AG20443 (cell line): ENCODE results near the gene NCAM2.

Experiments
- DNase-seq: peaks from one replicate; pipeline ENCODE4 v3.0.0; 2012; ENCODE audit warnings: low spot score, mixed read lengths

Gene NCAM2

GRCh38 chr21:21216047-21216446 is 217.8 kb downstream of the NCAM2 start:
- no peak for DNase-seq

DNA sequence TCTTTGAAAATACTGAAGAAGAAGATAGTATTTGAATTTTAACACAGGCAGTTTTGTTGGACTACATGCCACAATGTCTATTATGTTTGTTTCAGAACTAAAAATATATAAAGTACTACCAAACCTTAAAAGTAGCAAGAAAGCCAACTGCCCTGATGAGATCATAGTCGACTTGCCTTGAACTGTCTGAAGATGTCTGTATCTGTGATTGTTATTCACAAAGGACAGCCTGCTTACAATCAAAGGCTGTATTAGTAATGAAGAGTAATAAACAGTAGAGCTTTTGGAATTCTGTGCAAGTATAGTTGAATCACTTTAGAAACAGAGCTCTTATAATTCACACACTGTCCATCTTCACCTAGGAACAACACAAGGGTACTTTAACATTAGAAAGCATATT is 228.3 kb downstream of the NCAM2 start:
- no peak for DNase-seq

- no peak for DNase-seq
Observed at GRCh38 chr21:21230672-21231071, 232.5 kb downstream of the NCAM2 start.

DNA sequence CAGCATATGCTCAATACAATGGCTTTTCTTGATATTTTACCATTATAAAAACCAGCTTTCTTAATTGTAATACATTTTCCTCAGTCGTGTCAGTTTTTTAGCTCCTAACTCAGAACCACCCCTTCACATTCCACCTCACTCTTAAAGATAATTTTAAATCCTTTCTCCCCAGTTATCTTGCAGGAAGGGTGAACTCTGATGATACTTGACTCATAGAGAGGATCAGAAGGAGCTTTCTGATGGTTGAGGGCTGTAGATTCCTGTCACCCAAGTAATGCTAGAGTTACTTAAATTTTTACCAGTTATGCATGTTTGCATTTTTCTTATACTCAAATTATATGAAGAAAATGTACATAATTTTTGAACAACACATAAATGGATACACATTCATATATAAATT is 233.7 kb downstream of the NCAM2 start:
- no peak for DNase-seq

DNA sequence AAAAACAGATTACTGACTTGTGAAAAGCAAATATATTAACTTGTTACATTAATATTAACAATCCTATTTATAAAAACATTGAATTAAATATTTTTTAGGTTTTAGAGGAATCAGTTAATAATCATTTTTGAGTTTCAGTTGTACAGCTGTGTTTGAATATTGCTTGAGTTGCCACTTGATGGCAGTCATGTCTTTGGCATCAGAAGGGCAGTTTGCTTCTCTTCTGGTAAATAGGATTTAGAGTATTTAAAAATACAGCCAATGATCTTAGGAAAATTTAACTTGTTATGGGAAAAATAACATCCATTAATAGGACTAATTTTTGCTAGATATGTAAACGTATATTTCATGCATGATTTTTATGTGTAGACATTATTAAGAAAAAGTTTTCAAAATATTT is 234.1 kb downstream of the NCAM2 start:
- DNase-seq: peak; percentile 18

GRCh38 chr21:21233051-21233450 is 234.8 kb downstream of the NCAM2 start:
- no peak for DNase-seq

DNA sequence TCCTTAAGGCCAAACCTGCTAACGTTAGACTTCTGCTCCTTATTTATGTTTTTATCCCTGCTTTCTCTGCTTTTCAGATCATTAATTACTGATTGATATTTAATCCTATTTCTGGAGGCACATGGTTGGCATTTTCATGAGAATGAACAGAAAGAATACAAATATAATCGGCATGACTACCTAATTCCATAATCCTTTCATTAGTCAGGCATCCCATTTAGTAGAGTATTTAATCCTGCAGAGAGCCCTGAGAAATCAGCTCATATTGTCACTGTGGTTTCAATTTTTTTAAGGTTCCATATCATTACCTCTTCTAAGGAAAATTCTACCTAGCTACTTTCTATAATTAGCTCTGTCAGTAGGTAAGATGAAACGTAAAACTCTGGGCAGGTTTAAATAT is 238.8 kb downstream of the NCAM2 start:
- no peak for DNase-seq

DNA sequence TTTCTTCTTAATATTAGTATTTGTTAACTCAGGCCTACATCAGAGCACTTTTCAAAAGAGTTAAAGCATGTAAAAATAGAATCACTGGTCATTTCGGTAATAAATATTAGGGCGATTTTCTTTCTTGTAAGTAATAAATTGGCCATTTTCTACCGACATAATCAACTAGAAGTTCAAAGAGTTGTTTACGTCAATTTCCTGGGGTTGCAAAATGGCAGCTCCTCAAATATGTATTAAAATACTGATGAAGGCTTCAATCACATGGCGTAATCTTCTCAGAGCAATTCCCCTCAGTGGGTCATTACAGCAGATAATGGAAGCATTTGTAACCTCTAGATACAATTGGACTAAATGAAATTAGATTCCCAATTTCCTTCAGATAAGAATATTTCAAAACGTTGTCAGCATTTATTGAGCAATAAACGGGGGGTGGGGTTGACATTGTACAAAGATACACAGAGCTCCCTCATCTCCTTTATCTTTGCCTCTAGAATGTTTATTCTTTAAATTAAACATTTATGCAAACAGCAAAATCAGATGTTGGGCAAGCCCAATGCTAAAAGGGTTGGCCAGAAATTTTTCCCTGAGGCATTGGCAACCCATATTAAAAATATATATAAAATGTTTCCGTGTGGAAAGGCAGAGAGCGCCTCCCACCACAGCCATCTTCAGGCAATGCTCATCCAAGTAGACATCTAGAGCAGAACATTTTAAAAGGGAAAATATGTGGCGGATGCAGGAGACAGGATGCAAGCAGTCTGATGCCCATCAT is 240.6 kb downstream of the NCAM2 start:
- no peak for DNase-seq

- no peak for DNase-seq
Observed at GRCh38 chr21:21241391-21241790, 243.2 kb downstream of the NCAM2 start.

DNA sequence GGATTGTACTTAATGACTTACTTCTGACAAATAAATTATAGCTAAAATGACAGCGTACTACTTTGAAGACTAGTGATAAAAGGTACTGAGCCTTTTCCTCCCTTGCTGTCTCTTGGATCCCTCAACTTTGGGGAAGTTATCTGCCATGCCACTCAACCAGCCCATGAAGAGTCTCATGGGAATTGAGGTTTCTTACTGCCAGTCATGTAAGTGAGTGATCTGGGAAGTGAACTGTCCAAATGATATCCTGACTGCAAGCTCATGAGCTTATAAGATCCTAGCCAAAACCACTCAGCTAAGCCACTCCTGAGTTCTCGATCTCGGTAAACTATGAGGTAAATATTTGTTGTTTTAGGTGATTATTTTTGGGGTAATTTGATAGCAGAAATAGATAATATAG is 247.8 kb downstream of the NCAM2 start:
- no peak for DNase-seq

GRCh38 chr21:21247424-21247823 is 249.2 kb downstream of the NCAM2 start:
- no peak for DNase-seq

DNA sequence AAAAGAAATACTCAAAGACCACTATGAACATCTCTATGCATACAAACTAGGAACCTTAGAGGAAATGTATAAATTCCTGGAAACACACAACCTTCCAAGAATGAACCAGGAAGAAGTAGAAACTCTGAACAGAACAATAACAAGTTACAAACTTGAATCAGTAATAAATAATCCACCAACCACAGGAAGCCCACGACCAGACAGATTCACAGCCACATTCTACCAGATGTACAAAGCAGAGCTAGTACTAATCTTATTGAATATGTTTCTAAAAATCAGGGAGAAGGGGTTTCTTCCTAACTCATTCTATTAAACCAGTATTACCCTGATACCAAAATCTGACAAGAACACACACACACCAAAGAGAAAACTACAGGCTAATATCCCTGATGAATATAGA is 263.8 kb downstream of the NCAM2 start:
- no peak for DNase-seq

GRCh38 chr21:21268061-21268471 is 269.9 kb downstream of the NCAM2 start:
- no peak for DNase-seq

DNA sequence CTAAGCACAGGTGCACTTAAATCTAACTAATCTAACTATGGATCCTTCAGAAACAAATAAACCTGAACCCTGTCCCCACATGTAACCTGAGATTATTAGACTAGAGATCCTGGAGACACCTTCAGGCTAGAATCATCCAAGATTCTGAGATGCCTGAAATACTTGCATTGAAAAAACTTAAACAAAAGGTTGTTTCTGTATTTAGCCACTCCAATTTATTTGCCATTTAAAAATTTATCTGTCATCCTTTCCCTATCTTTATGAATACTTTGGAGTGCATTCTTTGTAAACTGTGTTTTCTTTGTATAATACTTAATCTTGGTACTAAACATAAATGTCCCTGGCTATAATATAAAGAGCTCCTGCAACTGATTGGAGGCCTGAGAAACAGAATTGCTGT is 270.7 kb downstream of the NCAM2 start:
- no peak for DNase-seq

GRCh38 chr21:21279193-21279901 is 281.1 kb downstream of the NCAM2 start:
- no peak for DNase-seq

GRCh38 chr21:21283810-21284209 is 285.6 kb downstream of the NCAM2 start:
- no peak for DNase-seq

- DNase-seq: no peak
Observed at GRCh38 chr21:21286170-21286798, 288.1 kb downstream of the NCAM2 start.

DNA sequence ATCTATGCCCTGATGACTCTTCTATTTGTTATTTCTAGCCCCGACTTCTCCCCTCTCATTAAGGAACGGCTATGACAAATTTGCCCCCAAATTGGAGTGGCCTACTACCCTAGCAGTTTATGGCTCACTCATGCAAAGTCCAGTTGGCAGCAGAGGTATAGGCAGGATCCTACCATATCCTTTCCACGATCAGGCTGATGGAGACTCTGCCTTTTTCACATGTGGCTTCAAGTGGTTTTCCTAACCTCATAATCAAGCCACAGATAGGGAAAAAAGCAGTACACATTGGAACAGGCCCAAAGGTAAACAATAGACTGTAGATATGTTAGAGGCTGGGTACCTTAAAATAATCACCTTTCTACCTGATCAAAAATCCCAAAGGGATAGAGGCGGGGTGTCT is 292.5 kb downstream of the NCAM2 start:
- DNase-seq: no peak

- DNase-seq: no peak
Observed at GRCh38 chr21:21291883-21292569, 293.8 kb downstream of the NCAM2 start.

DNA sequence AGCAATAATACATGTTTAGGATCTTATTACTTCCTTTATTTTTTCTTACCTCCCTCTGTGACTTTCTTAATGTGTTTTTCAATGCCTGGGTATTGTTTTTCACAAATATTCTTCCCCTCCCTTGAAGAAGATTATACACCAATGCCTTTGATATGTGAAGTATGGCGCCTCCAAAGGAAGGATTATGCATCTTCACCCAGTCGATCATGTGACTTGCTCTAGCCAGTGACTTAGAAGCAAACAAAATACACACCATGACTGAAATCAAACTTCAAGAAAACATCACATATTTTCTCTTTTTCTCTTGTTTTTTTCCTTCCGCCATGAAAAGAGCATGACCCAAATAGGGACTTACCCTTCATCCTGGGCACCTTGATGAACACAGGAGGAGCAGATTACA is 297.1 kb downstream of the NCAM2 start:
- no peak for DNase-seq

GRCh38 chr21:21297211-21297610 is 299.0 kb downstream of the NCAM2 start:
- no peak for DNase-seq

GRCh38 chr21:21301013-21301412 is 302.8 kb downstream of the NCAM2 start:
- no peak for DNase-seq

DNA sequence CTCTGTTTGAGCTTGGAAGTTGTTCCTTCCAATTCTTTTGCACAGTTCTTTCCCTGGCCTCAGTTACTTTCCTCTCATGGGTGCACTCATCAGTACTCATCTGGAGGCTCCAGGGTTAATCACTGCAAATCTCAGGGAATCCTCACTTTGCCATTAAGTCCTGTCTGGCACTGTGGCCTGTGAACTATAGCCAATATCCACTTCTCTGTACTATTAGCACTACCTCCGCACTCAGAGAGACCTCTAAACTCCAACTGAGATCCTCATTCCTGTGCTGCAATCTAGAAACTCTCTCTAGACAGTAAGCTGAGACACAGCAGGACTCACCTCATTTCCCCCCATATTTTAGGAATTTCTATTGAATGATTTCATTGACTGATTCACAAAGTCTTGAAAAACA is 311.3 kb downstream of the NCAM2 start:
- DNase-seq: no peak
